NCI-H748 (cell line): ENCODE results near the gene HUNK.
"Not testable (repeated sequence)": the region's sequence is repeated elsewhere in the genome, so short reads cannot be mapped to it uniquely, and the experiment has no call there.

Experiments used
- DNase-seq: peaks from one replicate; lab custom pipeline; 2025; ENCODE audit not compliant: unreplicated experiment; lab: John Stamatoyannopoulos, UW

HUNK gene

DNA sequence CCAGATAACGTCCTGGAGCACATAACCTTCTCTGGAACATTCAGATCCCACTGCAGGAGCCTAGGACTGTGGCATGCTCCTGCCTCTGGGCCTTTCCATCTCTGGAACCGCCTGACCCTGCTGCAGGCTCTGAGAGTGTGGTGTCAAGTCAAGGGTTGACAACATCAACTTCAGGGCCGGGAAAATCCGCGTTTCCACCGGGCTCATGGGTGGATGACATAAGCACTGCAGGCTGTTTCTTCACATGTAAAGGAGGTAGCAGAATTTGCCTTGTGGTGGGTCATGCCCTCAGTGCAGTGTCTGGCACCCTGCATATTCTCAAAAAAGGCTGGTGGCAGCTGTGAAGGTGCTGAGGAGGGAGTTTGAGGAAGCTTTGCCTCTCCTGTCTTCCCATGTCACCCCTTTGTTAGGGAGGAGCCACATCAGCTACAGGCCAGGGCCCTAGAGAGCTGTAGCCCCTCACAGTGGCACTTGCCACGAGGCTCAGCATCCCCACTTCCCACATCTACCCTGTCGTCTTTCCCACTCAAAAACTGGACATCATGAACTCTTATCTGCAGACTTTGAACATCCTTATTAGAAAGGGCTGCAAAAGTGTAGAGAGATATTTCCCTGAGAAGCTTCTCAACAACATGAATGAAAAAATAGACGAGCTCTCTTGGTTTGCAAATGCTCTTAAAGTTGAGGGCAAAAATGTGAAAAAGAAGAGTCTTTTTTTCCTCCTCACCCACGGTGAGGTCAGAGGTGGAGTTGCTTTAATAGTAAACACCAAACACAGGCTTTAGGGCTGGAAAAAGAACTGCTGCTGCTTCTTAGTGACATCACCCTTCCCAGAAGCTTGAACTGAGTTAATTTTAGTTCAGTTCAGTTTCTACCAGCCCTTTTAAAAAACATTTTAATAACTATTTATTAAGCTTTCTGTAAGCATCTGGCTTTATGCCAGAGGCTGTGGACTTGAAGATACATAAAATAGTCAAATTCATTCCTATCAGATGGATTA, 121.3 kb downstream of the HUNK start:
- DNase-seq, result no peak

DNA sequence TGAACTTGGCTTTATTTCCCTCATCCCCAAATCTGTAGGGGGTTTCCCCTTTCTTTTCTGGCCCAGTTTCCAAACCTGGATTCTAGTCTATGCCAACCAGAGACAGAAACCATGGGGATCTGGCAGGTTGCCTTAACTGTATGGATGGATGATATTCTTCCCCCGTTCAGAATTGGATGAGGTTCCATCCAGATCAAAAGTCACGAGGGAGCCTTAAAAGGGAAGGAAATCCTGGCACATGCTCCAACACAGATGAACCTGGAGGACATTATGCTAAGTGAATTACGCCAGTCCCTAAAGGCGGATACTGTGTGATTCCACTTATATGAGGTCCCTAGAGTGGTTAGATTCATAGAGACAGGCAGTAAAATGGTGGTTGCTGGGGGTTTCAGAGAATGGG, 124.4 kb downstream of the HUNK start:
- no peak for DNase-seq

DNA sequence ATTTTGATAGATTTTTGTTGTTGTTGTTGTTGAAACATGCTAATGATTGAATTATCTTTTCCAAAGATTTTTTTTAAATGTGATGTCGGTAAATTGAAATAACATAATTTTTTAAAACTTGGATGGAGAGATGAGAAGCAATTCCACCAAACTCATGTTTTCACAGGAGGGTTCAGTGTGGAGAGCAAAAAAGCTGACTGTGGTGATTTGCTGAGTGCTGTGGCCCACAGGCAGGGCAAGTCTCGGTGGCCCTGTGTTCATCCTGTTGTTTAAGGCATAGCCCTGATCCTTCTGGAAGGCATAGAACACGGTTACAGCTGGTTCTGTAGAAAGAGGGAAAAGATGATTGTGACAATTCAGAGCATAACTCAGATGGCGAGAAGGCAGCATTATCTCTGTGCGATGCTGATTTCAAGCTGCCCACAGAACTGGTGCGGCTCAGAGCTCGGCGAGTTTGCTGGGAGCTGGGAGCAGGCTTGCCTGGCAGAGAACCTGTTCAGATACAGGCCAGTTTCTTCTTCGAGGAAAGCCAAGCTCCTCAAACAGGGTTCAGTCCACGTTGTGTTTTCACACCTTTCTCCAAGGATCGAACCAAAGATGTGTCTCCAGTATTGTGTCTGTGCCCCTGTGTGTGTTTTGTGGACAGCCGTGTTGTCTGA, 127.1 kb downstream of the HUNK start:
- DNase-seq, result no peak

DNA sequence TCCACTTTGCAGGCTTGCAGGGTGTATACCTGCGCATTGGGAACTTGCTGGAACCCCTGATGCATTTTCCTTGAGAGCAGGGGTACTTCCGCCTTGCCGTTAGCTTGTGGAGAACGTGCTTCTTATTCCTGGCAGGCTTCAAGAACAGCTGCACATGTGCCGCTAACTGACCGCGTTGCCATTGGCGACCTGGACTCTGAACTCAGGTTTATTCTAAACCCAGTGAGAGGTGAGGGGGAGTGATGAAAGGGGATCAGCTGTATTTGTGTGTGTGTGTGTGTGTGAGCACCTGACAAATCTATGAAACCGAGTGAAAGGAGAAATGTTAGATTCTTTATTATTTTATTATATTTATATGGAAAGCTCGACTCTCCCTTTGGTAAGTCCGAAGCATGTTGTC, 128.6 kb downstream of the HUNK start:
- DNase-seq, result peak; percentile 28

DNA sequence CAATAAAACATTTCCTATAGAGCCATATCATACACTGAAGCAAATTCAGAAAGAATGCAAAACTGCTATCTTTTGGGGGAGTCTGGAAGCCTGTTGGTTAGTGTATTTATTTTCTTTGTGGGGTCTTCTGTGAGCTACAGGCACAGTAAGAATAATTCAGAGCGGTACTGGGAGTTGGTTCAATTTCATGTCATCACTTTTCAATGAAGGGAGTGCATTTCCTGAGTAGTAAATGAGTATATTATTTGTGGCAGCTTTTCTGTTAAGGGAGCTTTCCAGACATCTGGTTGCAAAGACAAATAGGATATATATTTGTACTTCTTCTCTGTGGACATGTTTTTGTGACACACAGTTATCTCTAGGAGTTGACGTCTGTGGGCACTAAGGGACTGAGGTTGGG, 130.6 kb downstream of the HUNK start:
- DNase-seq, result no peak

- DNase-seq, result no peak
Observed at GRCh38 chr21:32004291-32004690, 131.5 kb downstream of the HUNK start.

DNA sequence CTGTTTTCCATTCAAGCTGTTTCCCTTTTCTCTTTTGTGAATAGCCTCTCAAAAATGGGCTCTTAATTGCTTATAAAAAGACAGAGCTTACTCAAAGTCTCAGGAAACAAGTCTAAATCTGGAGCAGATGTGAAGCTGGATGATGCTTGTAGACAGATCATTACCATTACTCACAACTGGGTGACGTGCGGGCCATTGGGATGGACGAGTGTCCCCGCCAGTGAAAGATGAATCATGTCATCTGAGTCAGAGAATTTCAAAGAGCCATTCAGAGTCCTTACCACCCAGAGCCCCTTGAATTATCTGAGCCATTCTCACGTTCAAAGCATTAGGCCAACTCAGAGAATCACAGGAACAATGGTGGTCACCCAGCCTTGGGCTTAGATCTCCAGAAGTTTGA, 134.6 kb downstream of the HUNK start:
- no peak for DNase-seq

DNA sequence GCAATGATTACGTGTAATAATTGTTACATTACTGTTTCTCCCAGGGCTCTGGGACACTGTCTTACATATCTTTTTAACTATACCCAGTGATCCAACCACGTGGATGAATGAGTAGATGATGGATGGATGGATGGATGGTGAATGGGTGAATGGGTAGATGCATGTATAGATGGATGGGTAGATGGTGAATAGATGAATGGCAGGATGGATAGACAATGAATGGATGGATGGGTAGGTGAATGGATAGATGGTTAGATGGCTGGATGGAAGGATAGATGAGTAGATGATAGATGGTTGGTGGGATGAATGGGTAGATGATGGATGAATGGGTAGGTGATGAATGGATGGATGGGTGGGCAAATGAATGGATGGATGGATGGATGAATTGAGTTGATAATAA, 135.9 kb downstream of the HUNK start:
- no peak for DNase-seq

- no peak for DNase-seq
Observed at GRCh38 chr21:32009263-32009662, 136.4 kb downstream of the HUNK start.

- no peak for DNase-seq
Observed at GRCh38 chr21:32015461-32016139, 142.8 kb downstream of the HUNK start.

- DNase-seq, result no peak
Observed at GRCh38 chr21:32018381-32018780, 145.6 kb downstream of the HUNK start.

GRCh38 chr21:32020564-32020963, 147.7 kb downstream of the HUNK start:
- no peak for DNase-seq

- no peak for DNase-seq
Observed at GRCh38 chr21:32021319-32021994, 148.6 kb downstream of the HUNK start.

DNA sequence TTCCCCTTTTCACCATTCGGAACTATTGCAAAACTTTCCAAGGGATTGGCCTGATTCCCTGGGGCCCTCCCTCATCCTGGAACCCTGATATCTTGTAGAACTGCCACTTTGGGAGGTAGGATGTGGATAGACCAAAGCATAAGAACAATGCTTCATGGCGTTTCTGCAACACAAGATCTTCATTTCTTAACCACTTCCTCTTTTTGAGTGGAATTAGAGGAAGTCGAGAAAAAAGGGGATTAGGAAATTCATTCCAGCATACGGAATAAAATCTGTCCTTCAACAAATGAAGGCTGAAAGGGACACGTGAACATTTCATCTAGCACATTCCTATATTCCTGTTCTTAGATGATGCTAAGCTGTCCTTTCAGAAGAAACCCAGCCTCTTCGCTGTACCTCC, 149.3 kb downstream of the HUNK start:
- DNase-seq, result no peak

GRCh38 chr21:32030146-32030652, 157.4 kb downstream of the HUNK start:
- DNase-seq, result no peak

GRCh38 chr21:32034850-32035249, 162.0 kb downstream of the HUNK start:
- DNase-seq, result no peak

- no peak for DNase-seq
Observed at GRCh38 chr21:32035617-32036016, 162.8 kb downstream of the HUNK start.

DNA sequence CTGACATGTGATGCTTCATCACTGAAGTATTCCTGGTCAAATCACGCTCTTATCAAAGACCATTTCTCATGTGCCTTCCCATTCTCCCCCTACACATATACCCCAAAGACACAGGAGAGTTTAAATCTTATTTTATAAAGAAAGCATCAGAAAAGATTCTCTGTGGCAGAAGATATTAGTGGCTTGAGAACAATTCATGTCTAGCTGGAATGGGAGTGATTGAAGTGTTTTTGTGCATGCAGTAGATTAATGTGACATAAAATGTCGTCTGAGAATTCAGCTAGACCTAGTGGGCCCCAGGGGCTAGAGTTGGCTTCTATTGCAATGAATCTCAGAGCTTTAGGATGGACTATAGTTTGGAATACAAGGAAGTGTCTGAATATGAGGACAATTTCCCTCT, 163.9 kb downstream of the HUNK start:
- no peak for DNase-seq

- DNase-seq, result not testable (repeated sequence)
Observed at GRCh38 chr21:32038751-32039150, 165.9 kb downstream of the HUNK start.

- no peak for DNase-seq
Observed at GRCh38 chr21:32043458-32043857, 170.6 kb downstream of the HUNK start.
